Panc1 (cell line): Measurements from ENCODE around the gene IRGC.

Experiments
- CTCF ChIP-seq: fragments of 450-650 bp; IDR thresholded peaks from 2 replicates; pipeline ENCODE4 v1.5.1; 2017; ENCODE audit warnings: mild to moderate bottlenecking
- POLR2AphosphoS5 ChIP-seq: IDR thresholded peaks from 2 replicates; pipeline ENCODE4 v1.6.1; 2012; ENCODE audit warnings: mild to moderate bottlenecking, low read depth, low read length, moderate library complexity
- REST ChIP-seq, 2 experiments: IDR thresholded peaks; 2 replicates each; pipeline ENCODE4 v1.6.1; 2011 to 2012; ENCODE audit warnings: low read depth in 2 of 2, control low read depth in 1 of 2, low read length in 1 of 2, mild to moderate bottlenecking in 1 of 2, moderate library complexity in 1 of 2; ENCODE audit not compliant: insufficient read depth in 1 of 2

- no peak for TF ChIP-seq POLR2AphosphoS5
- TF ChIP-seq CTCF, result no peak
- no peak for TF ChIP-seq REST (IDR thresholded peaks at IDR 0.05; ENCODE audit: insufficient read depth in 1 of 2, low read depth in 2 of 2, low read length in 1 of 2)
Measured at GRCh38 chr19:43708716-43709115, 7.2 kb upstream of the IRGC start.
